NCI-H82 (cell line): ENCODE data around the gene EPHA1.
"Not testable (repeated sequence)": the region's sequence is repeated elsewhere in the genome, so short reads cannot be mapped to it uniquely, and the experiment has no call there.

Source experiments
- DNase-seq: peaks from one replicate; lab custom pipeline; 2025; lab: John Stamatoyannopoulos, UW

Gene EPHA1

GRCh38 chr7:143431109-143431508 is 22.5 kb upstream of the EPHA1 start:
- DNase-seq = no peak

GRCh38 chr7:143429770-143430698 is 21.4 kb upstream of the EPHA1 start:
- no peak for DNase-seq

GRCh38 chr7:143426479-143427142 is 18.0 kb upstream of the EPHA1 start:
- DNase-seq = no peak

- not testable (repeated sequence) for DNase-seq
Measured at GRCh38 chr7:143424476-143424875, 15.8 kb upstream of the EPHA1 start.

- DNase-seq = no peak
Measured at GRCh38 chr7:143422033-143422432, 13.4 kb upstream of the EPHA1 start.

GRCh38 chr7:143420624-143421023 is 12.0 kb upstream of the EPHA1 start:
- DNase-seq = not testable (repeated sequence)

GRCh38 chr7:143419880-143420279 is 11.2 kb upstream of the EPHA1 start:
- no peak for DNase-seq

GRCh38 chr7:143418681-143419458 is 10.2 kb upstream of the EPHA1 start:
- no peak for DNase-seq

GRCh38 chr7:143417734-143418383 is 9.2 kb upstream of the EPHA1 start:
- no peak for DNase-seq

GRCh38 chr7:143416565-143417149 is 8.0 kb upstream of the EPHA1 start:
- DNase-seq = peak; percentile 66

GRCh38 chr7:143415742-143416397 is 7.2 kb upstream of the EPHA1 start:
- DNase-seq = no peak

GRCh38 chr7:143415209-143415608 is 6.6 kb upstream of the EPHA1 start:
- not testable (repeated sequence) for DNase-seq

GRCh38 chr7:143413123-143413522 is 4.5 kb upstream of the EPHA1 start:
- no peak for DNase-seq

GRCh38 chr7:143411976-143412708 is 3.5 kb upstream of the EPHA1 start:
- DNase-seq = no peak

- no peak for DNase-seq
Measured at GRCh38 chr7:143410521-143411004, 1.9 kb upstream of the EPHA1 start.

- no peak for DNase-seq
Measured at GRCh38 chr7:143408252-143408685, 387 bp downstream of the EPHA1 start.

- DNase-seq = no peak
Measured at GRCh38 chr7:143407287-143408251, 1.1 kb downstream of the EPHA1 start.

GRCh38 chr7:143406002-143406357 is 2.7 kb downstream of the EPHA1 start:
- DNase-seq = no peak
